ENCODE data around the gene TSHZ3.

DNA sequence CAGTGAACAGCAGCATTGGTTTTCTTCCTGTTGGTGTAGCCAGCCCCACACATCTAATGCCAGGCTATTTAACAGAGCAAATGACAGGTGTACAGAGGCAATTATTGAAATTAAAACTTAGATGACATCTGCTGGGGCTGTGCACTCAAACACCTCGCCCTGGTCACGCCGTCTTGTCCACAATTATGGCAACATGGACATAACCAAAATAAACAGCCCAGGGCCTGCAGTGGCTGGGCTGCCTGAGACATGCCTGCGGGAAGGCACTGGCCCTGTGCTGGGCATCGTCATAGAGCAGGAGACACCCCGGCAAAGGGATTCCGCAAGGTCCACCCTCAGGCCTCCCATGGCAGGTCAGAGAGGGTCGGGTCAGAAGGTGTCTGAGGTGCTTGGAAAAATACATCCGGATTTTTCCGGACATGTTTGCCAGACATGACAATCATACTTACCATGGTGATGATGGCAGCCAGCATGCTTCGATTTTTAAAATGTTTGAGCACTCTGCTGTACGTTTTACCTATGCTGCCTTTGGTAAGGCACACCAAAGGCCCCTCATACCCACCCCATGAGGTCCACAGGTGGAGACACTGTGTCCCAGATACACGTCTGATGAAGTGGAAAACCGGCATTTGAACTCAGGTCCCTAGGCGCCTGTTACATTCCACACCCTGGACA lies 47.8 kb downstream of the TSHZ3 start:
- TF ChIP-seq, protein P1, sequence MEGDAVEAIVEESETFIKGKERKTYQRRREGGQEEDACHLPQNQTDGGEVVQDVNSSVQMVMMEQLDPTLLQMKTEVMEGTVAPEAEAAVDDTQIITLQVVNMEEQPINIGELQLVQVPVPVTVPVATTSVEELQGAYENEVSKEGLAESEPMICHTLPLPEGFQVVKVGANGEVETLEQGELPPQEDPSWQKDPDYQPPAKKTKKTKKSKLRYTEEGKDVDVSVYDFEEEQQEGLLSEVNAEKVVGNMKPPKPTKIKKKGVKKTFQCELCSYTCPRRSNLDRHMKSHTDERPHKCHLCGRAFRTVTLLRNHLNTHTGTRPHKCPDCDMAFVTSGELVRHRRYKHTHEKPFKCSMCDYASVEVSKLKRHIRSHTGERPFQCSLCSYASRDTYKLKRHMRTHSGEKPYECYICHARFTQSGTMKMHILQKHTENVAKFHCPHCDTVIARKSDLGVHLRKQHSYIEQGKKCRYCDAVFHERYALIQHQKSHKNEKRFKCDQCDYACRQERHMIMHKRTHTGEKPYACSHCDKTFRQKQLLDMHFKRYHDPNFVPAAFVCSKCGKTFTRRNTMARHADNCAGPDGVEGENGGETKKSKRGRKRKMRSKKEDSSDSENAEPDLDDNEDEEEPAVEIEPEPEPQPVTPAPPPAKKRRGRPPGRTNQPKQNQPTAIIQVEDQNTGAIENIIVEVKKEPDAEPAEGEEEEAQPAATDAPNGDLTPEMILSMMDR (IDR thresholded peaks at IDR 0.05), result no peak
- TF ChIP-seq ZFX (IDR thresholded peaks at IDR 0.05; ENCODE audit: borderline replicate concordance), result no peak

Measured in 22Rv1 (cell line).